ENCODE results near the gene ASL. TPM values are rescaled to one million over a fixed set of nuclear protein-coding genes. Genes with fewer than 3 reads are reported as not detected.
A peak's percentile ranks its signal among the peaks of the same experiment; 100 is the strongest.
"Not testable (repeated sequence)": the region's sequence is repeated elsewhere in the genome, so short reads cannot be mapped to it uniquely, and the experiment has no call there.

The ASL gene
- 11.7 TPM for total RNA-seq
- long read RNA-seq, transcript ASL-205 (16 exons, 1,622 nt), result major isoform, 6 of 28 reads
- long read RNA-seq, transcript ASL-201 (17 exons, 2,143 nt), result major isoform, 6 of 28 reads
- long read RNA-seq, partial matches to known transcripts, result 5 of 28 reads
- long read RNA-seq, other reads (novel, unspliced or antisense), result 7 of 28 reads

DNA sequence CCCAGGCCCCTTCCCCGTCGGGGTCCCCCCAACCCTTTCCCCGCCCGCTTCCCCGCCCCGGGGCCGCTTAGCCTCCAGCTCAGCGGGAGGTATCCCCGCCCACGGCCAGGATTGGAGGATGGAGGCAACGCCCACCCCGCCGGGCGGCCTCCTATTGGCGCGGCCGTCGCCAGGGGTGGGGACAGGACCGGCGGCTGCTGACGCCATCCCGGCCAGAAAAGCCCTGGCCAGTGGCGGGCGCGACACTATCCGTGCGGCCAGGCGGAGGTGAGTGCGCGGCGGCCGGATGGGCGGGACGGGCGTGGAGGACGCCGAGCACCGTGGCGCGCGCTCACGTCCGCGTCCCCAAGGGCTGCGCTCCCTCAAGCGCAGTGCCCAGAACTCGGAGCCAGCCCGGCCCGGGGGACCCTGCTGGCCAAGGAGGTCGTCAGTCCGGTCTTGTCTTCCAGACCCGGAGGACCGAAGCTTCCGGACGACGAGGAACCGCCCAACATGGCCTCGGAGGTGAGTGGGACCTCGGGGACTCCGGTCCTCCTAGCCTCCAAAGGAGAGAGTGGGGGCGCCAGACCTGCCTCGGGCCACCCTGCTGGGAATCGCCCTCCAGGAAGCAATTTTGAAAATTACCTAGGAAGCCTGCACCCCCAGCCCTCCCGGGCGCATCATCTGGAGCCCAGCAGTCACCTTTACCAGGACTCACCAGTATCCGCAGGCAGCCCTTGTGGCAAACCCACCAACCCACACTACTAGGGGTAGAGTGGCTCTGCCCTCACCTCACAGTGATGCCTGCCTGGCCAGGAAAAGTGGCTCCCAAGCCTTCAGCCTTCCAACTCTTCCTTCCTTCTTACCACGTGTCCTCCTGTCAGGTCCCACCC, at the start of gene ASL:
TSS of gene ASL (plus strand) at position 230 of the 872 bp plus-strand sequence. CDS start at position 493, 263 bp downstream.
- intact Hi-C loops (cut with DNase I), result no loop called here
- DNase-seq (ENCODE audit: low spot score), result peak; percentile 98

- DNase-seq (ENCODE audit: low spot score); intact Hi-C loops (cut with DNase I): not testable (repeated sequence)
These were observed 47.3 kb upstream of the ASL start for GRCh38 chr7:66028342-66028741.

- no peak for DNase-seq (ENCODE audit: low spot score)
- intact Hi-C loops (cut with DNase I), result no loop called here
These were observed 41.9 kb upstream of the ASL start for GRCh38 chr7:66033471-66034385.

GRCh38 chr7:66034436-66035010, 41.1 kb upstream of the ASL start:
- intact Hi-C loops (cut with DNase I); DNase-seq (ENCODE audit: low spot score): not testable (repeated sequence)

DNA sequence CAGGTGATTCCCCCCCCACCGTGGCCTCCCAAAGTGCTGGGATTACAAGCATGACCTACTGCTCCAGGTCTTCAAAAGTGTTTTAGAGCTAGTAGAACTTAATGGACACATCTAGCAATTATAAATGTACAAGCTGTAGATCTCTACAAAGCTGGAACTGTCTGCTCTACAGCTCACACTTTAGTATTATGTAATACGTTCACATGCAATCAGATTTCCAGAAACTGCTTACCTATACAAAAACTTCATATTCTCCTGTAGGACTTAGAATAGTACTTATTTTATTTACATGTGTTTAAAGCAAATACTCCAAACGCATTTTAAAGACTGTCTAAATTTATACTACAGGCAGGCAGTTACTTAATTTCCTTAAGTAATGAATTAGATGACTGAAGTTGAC, 39.2 kb upstream of the ASL start:
- no peak for DNase-seq (ENCODE audit: low spot score)
- intact Hi-C loops (cut with DNase I), result no loop called here

GRCh38 chr7:66036788-66037187, 38.8 kb upstream of the ASL start:
- intact Hi-C loops (cut with DNase I), result no loop called here
- DNase-seq (ENCODE audit: low spot score), result no peak

GRCh38 chr7:66039094-66039670, 36.4 kb upstream of the ASL start:
- DNase-seq (ENCODE audit: low spot score), result no peak
- intact Hi-C loops (cut with DNase I), result no loop called here

DNA sequence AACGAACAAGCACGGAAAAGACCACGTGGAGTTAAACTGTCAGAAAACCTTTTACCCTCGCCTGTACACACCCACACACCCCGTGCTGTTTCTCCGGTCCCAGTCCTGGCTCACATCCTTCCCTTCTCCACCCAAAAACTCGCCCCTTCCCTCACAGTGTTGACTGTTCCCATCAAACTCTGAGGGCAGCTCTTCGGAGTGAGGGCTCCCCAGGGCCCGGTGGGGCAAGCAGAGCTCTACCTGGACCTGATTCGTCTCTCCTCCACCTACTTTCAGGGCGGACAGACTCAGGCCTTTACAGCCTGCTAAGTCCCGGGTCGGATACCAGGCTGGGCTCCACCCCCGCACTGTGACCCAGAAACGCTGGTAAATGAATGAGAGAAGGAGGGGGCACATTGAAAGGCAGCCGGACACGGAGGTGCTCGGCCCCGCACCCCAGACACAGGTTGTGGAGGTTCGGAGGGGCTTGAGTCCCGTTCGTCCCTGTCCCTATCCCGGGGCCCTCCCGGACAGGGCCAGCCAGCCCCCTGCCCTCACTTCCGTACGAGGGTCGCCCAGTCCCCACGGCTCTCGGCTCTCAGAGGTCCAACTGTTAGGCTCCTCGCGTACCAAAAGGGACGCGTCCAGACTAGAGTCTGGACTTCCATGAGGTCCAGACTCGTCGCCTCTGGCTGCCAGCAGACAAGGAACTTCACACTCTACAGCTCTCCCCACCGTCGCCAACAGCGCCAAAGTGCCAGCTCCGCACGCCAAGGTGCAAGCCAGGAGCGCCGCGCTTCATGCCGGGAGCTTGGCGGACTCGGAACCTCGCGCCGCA, 31.7 kb upstream of the ASL start:
- intact Hi-C loops (cut with DNase I), result no loop called here
- DNase-seq (ENCODE audit: low spot score), result peak; percentile 75

DNA sequence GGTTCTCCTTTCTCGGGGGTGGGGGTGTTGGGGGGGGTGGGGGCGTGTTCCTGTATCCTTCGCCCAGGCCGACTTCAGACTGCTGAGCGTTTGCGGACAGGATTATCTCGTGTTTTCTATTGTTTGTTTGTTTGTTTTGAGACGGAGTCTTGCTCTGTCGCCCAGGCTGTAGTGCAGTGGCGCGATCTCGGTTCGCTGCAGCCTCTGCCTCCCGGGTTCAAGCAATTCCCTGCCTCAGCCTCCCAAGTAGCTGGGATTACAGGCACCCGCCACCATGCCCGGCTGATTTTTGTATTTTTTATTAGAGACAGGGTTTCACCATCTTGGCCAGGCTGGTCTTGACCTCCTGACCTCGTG, 31.1 kb upstream of the ASL start:
- DNase-seq (ENCODE audit: low spot score); intact Hi-C loops (cut with DNase I): not testable (repeated sequence)

DNA sequence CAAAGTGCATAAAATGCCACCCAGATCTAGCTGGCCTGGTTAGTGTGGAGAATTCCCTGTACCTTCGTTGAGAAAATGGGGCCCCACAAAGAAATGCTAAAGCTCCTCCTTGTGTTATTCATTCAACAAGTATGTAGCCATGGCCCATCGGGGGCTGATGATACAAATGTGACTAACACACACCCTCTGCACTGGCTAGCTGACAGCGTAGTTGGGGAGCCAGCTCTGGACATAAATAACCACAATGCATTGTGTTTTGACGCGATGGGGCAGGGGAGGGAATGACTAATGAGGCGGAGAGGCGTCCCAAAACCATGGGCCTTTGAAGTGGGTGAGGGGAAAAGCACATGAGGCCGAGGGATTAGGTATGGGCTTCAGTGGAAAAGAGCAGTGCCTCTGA, 28.2 kb upstream of the ASL start:
- intact Hi-C loops (cut with DNase I), result no loop called here

GRCh38 chr7:66049886-66050285, 25.7 kb upstream of the ASL start:
- intact Hi-C loops (cut with DNase I); DNase-seq (ENCODE audit: low spot score): not testable (repeated sequence)

More for the DNA sequence above, 28.2 kb upstream of the ASL start:
- DNase-seq (ENCODE audit: low spot score), result no peak

GRCh38 chr7:66050337-66050957, 25.2 kb upstream of the ASL start:
- intact Hi-C loops (cut with DNase I), result no loop called here

GRCh38 chr7:66050990-66051448, 24.6 kb upstream of the ASL start:
- no peak for DNase-seq (ENCODE audit: low spot score)
- intact Hi-C loops (cut with DNase I), result no loop called here

More at GRCh38 chr7:66050337-66050957, 25.2 kb upstream of the ASL start:
- DNase-seq (ENCODE audit: low spot score), result no peak

GRCh38 chr7:66052447-66052846, 23.2 kb upstream of the ASL start:
- intact Hi-C loops (cut with DNase I), result no loop called here
- DNase-seq (ENCODE audit: low spot score), result no peak

DNA sequence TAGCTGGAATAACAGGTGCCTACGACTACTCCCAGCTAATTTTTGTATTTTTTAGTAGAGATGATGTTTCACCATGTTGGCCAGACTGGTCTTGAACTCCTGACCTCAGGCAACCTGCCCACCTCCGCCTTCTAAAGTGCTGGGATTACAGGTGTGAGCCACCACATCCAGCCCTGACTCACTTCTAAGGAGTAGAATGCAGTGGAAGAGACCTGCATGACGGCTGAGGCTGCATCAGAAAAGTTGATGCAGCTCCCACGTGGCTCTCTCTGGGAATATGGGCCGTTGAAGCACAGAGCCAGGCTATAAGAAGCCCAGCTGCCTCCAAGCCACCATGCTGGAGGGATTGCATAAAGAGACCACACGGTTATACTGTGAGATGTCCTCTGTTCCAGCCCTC, 21.6 kb upstream of the ASL start:
- no peak for DNase-seq (ENCODE audit: low spot score)
- intact Hi-C loops (cut with DNase I), result no loop called here

GRCh38 chr7:66055321-66055956, 20.2 kb upstream of the ASL start:
- intact Hi-C loops (cut with DNase I), result no loop called here
- DNase-seq (ENCODE audit: low spot score), result no peak

DNA sequence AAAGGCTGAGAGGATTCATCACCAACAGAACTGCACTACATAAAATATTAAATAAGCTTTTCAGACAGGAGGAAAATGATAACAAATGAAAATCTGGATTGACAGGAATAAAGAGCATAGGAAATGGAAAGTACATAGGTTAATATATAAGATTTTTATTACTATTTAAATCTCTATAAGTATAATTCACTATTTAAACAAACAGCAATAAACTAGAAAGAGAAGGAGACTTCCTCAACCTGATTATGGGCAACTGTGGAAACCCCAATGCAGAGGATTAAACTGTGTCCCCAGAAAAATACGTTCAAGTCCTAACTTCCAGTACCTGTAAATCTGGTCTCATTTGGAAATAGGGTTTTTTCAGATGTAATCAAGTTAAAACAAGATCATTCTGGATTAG, 14.8 kb upstream of the ASL start:
- intact Hi-C loops (cut with DNase I), result no loop called here
- no peak for DNase-seq (ENCODE audit: low spot score)

GRCh38 chr7:66069732-66070131, 5.9 kb upstream of the ASL start:
- no peak for DNase-seq (ENCODE audit: low spot score)
- intact Hi-C loops (cut with DNase I), result no loop called here
